GM10266 (cell line): ENCODE results near the gene VRK2.

Experiments
- DNase-seq: peaks from one replicate; pipeline ENCODE4 v3.0.0; 2012; ENCODE audit errors: extremely low spot score
- TF ChIP-seq, protein P1 (sequence below): IDR thresholded peaks from 2 replicates; pipeline ENCODE4 v1.5.1; 2012; ENCODE audit warnings: mild to moderate bottlenecking, low read depth; ENCODE audit not compliant: control insufficient read depth, insufficient read depth; ENCODE audit errors: missing control alignments

VRK2 gene

DNA sequence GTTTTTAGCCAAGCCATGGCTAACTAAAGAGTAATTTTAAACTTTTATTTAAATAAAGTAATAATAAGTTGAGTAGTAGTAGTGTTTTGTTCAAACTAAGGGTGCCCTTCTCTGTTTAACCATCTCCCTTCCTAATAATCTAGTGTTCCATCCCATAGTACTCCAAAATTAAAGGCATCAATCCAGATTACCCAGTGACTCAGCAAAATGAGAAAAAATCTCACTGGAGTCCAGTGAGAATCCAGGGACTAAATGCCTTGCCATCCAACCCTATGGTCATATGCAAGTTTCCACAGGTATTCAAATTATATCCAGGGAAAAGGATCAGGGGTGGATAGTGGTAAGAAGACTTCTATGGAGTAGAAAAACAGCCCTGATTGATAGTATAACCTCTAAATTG lies 19.6 kb upstream of the VRK2 start:
- no peak for DNase-seq
- TF ChIP-seq, protein P1, sequence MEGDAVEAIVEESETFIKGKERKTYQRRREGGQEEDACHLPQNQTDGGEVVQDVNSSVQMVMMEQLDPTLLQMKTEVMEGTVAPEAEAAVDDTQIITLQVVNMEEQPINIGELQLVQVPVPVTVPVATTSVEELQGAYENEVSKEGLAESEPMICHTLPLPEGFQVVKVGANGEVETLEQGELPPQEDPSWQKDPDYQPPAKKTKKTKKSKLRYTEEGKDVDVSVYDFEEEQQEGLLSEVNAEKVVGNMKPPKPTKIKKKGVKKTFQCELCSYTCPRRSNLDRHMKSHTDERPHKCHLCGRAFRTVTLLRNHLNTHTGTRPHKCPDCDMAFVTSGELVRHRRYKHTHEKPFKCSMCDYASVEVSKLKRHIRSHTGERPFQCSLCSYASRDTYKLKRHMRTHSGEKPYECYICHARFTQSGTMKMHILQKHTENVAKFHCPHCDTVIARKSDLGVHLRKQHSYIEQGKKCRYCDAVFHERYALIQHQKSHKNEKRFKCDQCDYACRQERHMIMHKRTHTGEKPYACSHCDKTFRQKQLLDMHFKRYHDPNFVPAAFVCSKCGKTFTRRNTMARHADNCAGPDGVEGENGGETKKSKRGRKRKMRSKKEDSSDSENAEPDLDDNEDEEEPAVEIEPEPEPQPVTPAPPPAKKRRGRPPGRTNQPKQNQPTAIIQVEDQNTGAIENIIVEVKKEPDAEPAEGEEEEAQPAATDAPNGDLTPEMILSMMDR: no peak

DNA sequence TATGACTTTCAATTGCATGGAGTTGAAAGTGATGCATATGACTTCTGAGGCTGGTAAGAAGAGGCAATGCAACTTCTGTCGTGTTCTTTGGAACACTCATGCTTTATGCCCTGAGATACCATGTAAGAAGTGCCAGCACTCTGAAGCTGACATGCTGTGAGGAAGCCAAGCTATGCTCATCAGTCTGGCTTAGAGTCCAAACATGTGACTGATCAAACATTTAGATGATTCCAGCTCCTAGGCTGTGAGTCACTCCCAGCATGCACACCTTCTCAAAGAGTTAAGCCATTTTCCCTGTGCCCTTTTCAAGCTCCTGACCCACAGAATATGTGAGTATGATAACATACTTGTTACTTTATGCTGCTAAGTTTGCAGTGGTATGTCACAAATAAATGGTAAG lies 15.8 kb upstream of the VRK2 start:
- DNase-seq: no peak
- TF ChIP-seq, protein P1: no peak

DNA sequence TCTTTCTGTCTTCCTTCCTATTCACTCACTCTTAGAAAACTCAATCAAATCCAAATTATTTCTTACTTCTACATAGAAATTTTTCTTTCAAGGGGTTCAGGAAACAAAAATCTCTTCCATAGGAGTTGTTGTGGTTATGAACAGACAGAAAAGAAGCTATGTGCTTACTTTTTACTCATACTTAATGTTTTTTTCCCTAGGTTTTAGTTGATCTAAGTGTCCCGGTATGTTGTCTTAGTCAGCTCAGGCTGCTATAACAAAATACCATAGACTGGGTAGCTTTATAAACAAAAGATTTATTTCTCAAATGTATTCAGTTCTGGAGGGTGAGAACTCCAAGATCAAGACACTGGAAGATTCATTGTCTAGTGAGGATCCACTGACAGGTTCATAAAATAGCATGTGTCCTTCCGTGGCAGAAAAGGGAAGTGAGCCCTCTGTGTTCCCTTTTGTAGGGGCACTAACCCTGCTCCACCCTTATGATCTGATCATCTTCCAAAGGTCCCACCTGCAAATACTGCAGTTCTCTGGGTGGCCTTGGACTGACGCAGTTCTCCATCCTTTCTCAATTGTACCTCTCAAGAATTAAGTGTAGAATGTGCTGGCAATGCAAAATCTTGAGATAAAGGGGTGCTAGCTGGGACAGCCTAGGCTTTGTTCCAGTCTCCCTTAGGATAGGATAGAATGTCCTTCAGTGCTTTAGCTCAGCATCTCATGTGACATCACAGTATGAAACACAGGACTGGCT lies 14.4 kb upstream of the VRK2 start:
- no peak for DNase-seq
- TF ChIP-seq, protein P1: no peak

DNA sequence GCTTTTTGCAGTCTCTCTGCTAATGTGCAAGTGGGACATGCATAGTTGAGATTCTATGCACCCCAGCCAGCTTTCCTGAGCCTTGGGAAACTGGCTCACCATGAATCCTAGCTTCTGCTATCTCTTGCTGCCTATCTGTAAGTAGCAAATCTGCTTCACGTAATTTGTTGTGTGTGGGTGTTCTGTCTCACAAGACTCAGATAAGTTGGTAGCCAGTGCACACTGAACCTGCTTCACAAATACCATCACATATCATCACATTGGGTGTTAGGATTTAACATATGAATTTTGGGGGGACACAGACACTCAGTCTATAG lies 13.9 kb upstream of the VRK2 start:
- TF ChIP-seq, protein P1: no peak
- DNase-seq: no peak

DNA sequence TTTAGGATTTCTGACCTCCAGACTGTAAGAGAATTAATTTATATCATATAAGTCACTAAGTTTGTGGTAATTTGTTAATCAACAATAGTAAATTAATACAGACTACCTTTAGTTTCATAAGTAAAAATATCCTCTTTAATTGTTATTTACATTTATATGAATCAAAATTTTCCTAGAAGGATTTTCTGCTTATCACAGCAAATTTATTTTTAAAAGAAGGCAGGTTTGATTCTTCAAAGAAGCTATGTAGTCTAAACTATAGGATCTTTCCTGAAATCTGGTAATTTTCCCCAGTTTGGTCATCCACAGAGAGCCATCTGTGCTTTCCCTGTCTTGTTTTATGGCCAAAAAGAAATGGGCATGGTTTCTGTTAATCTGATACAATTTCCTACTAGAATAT lies 13.1 kb upstream of the VRK2 start:
- TF ChIP-seq, protein P1: no peak

GRCh38 chr2:58035352-58035751 lies 11.3 kb upstream of the VRK2 start:
- DNase-seq: peak; percentile 24
- TF ChIP-seq, protein P1: no peak

More for the DNA sequence above, 13.1 kb upstream of the VRK2 start:
- DNase-seq: no peak

DNA sequence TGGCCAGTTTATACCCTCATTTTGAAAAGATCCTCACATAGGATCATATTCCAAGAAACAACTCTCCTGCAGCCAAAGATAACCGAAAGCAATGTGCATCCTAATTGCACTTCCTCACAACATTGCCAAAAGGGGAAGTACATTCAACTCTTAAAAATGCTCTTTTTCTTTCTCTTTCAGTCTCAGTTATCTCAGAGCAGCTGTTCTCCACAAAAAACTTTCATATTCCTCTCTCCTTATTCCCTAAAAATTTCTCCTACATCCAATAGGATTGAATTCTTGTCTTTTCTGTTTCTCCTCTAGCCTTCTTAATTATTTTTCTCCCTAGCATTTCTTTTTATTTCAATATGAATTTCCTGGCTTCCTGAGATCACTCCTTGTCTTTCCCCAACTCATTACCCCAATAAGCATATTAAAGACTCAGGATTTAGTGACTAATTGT lies 7.4 kb upstream of the VRK2 start:
- TF ChIP-seq, protein P1: no peak
- no peak for DNase-seq
